ENCODE measurements around the gene EHBP1. TPM values are rescaled to one million over a fixed set of nuclear protein-coding genes. Genes with fewer than 3 reads are reported as not detected.

The EHBP1 gene
- total RNA-seq, 4 donors from 2014 or later: 42.9 to 116 (median 58.3) TPM

DNA sequence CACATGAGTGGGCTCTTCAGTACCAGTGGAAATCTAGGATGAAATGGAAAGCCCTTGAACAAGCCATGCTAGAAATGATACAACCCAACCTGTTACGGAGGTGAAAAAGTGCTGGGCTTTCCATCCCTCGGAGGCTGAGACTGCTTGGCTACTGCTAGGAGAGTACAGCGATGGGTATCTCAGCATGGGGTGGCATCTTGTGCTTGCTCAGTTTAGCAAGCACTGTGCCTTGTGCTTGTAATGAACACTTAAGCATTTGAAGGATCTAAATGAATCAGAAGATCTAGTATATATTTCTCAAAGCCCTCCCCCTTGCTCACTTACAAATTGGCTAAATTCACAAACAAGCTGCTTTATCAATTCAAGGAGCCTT is 44.3 kb upstream of the EHBP1 start:
- DNase-seq (ENCODE audit: low spot score in 2 of 2): no peak
- Histone ChIP-seq H3K9me3 (no peaks in the 10 kb centered on the region), H3K4me3 (no peak overlapping the region), H3K36me3 (no peaks in the 10 kb centered on the region), H3K27ac (no peak overlapping the region), H3K27me3 (no peaks in the 10 kb centered on the region), H3K4me1 (peaks cover 37% of the 10 kb centered on the region)
- WGBS: 97% methylated on average over 3 of the region's 3 CpGs
- TF ChIP-seq, protein P1, sequence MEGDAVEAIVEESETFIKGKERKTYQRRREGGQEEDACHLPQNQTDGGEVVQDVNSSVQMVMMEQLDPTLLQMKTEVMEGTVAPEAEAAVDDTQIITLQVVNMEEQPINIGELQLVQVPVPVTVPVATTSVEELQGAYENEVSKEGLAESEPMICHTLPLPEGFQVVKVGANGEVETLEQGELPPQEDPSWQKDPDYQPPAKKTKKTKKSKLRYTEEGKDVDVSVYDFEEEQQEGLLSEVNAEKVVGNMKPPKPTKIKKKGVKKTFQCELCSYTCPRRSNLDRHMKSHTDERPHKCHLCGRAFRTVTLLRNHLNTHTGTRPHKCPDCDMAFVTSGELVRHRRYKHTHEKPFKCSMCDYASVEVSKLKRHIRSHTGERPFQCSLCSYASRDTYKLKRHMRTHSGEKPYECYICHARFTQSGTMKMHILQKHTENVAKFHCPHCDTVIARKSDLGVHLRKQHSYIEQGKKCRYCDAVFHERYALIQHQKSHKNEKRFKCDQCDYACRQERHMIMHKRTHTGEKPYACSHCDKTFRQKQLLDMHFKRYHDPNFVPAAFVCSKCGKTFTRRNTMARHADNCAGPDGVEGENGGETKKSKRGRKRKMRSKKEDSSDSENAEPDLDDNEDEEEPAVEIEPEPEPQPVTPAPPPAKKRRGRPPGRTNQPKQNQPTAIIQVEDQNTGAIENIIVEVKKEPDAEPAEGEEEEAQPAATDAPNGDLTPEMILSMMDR (IDR thresholded peaks at IDR 0.05): no peak

DNA sequence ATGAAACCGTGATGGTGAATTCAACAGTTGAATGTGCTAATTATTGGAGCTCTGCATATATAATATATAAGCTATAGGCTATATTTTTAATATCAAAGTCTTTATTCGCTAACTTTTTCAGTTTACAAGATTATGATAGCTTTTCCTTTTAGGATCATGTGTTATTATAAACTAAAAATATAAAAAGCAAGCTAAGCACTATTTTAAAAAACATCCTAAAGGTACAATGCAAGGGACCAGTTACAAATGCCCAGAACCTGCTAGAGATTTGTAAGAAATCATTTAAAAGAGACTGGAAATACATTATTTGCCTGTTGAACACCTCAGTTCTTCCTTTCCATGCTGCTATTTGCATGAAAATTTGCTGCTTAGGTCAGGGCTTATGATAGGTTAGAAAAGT is 43.4 kb upstream of the EHBP1 start:
- H3K4me1 ChIP-seq: peaks cover 37% of the 10 kb centered on the region
- no peaks in the 10 kb centered on the region for H3K9me3 ChIP-seq
- H3K27ac ChIP-seq: peak overlapping the region; percentile 60
- TF ChIP-seq EP300 (IDR thresholded peaks at IDR 0.05) (no peak), POLR2AphosphoS5 (IDR thresholded peaks at IDR 0.05) (no peak), POLR2A (IDR thresholded peaks at IDR 0.05) (no peak)
- TF ChIP-seq, protein P1 (IDR thresholded peaks at IDR 0.05): no peak
- no peak overlapping the region for H3K4me3 ChIP-seq
- no peaks in the 10 kb centered on the region for H3K36me3 ChIP-seq
- no peak for DNase-seq (ENCODE audit: low spot score in 2 of 2)
- WGBS: 87% methylated on average over 2 of the region's 2 CpGs
- H3K27me3 ChIP-seq: no peaks in the 10 kb centered on the region

DNA sequence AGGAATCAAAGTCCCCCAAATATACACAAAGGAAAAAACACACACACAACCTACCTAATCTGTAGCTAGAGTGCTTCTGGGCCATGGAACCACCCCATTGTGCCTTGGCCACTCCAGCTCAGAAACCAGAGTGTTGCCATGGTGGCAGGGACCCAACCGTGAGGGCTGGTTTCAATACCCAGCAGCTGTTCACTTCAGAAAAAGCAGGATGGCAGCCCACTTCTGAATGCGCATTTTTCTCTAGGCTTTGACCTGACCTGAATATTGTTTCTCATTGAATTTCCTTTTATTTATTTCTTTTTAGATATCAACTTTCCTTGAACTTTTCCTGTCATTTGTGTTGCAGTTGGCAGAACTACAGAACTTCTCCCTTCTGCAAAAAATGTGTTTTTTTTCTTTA is 43.0 kb upstream of the EHBP1 start:
- no peak for DNase-seq (ENCODE audit: low spot score in 2 of 2)
- no peaks in the 10 kb centered on the region for H3K27me3 ChIP-seq
- no peak for TF ChIP-seq POLR2A (IDR thresholded peaks at IDR 0.05)
- TF ChIP-seq EP300 (IDR thresholded peaks at IDR 0.05): no peak
- TF ChIP-seq, protein P1 (IDR thresholded peaks at IDR 0.05): no peak
- TF ChIP-seq POLR2AphosphoS5 (IDR thresholded peaks at IDR 0.05): no peak
- WGBS: 42% methylated on average over 2 of the region's 2 CpGs
- H3K27ac ChIP-seq: peak overlapping the region; percentile 60
- no peak overlapping the region for H3K4me3 ChIP-seq
- no peaks in the 10 kb centered on the region for H3K36me3 ChIP-seq
- H3K9me3 ChIP-seq: no peaks in the 10 kb centered on the region
- H3K4me1 ChIP-seq: peaks cover 37% of the 10 kb centered on the region

DNA sequence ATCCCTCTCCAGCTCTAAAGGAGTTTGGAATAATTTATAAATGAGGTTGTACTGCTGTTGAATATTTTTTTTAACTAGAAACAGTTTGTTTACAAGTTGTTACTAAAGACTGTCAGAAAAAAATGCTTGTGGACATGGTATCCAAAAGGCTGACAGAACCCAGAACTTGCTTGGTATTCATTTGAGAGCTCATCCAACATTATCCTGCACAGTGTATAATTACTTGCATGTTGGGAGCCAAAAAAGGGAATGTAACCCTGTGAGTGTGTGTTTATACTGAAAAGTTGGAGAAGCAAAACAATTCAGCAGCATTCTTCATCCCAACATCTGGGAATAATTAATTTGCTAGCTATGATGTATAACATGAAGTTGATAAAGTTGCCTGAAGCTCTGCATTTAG is 42.1 kb upstream of the EHBP1 start:
- H3K27me3 ChIP-seq: no peaks in the 10 kb centered on the region
- no peaks in the 10 kb centered on the region for H3K9me3 ChIP-seq
- peak overlapping the region; percentile 60 for H3K27ac ChIP-seq
- TF ChIP-seq, protein P1 (IDR thresholded peaks at IDR 0.05): no peak
- TF ChIP-seq EP300 (IDR thresholded peaks at IDR 0.05): no peak
- no peak for TF ChIP-seq POLR2A (IDR thresholded peaks at IDR 0.05)
- TF ChIP-seq POLR2AphosphoS5 (IDR thresholded peaks at IDR 0.05): no peak
- peaks cover 37% of the 10 kb centered on the region for H3K4me1 ChIP-seq
- DNase-seq (ENCODE audit: low spot score in 2 of 2): no peak
- H3K4me3 ChIP-seq: no peak overlapping the region
- H3K36me3 ChIP-seq: no peaks in the 10 kb centered on the region

DNA sequence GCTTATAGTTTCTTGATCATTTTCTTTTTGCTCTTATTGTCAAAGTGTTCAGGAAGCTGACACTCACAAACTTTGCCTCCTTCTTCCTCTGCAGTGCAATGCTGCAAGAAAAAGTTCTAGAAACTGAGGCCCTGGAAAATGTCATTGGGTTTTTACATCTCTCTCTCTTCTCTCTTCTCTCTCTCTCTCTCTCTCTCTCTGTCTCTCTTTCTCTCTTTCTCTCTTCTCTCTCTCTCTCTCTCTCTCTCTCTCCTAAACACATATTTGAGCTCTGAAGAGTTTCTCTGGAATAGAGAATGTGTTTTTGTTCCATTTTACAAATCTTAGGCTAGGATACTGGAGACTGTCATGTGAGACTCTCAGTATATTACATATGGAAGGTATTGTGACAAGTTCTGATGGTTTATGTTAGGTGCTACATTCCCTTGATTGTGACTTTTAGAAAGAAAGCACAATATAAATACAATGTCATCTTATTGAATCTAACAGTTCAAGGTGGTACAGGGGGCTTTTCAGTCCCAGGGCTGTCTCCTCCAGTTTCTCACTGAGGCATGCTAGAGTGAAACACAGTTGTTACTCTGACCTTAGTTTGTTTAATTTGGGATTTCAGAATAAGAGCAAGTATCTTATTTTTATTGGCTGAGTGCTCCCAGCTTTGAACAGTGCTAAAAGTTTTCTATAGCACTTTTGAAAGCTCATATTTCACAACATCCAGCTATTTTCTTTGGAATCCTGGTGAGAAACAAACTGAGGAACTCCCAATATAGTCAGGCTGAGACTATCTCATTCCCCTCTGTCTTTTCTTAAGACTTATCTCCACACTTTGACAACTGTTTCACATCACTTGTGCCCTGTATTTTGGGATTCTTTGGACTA is 41.4 kb upstream of the EHBP1 start:
- no peak for DNase-seq (ENCODE audit: low spot score in 2 of 2)
- TF ChIP-seq POLR2A (IDR thresholded peaks at IDR 0.05) (no peak), EP300 (IDR thresholded peaks at IDR 0.05) (no peak), POLR2AphosphoS5 (IDR thresholded peaks at IDR 0.05) (no peak)
- TF ChIP-seq, protein P1 (IDR thresholded peaks at IDR 0.05): no peak
- Histone ChIP-seq H3K4me1 (peaks cover 36% of the 10 kb centered on the region), H3K4me3 (no peak overlapping the region), H3K27ac (peak overlapping the region; percentile 60), H3K36me3 (no peaks in the 10 kb centered on the region), H3K9me3 (no peaks in the 10 kb centered on the region), H3K27me3 (no peaks in the 10 kb centered on the region)

All from suprapubic skin (tissue), 4 donors.